GM19351 (cell line): Measurements from ENCODE around the gene SLC34A1.
A peak's percentile ranks its signal among the peaks of the same experiment; 100 is the strongest.
"Not testable (repeated sequence)": the region's sequence is repeated elsewhere in the genome, so short reads cannot be mapped to it uniquely, and the experiment has no call there.

Experiments
- ATAC-seq: cut with Tn5 transposase; IDR thresholded peaks from one replicate; pipeline ENCODE4 v1.9.1; 2021; ENCODE audit warnings: mild to moderate bottlenecking, moderate library complexity; ENCODE audit not compliant: unreplicated experiment

The SLC34A1 gene

DNA sequence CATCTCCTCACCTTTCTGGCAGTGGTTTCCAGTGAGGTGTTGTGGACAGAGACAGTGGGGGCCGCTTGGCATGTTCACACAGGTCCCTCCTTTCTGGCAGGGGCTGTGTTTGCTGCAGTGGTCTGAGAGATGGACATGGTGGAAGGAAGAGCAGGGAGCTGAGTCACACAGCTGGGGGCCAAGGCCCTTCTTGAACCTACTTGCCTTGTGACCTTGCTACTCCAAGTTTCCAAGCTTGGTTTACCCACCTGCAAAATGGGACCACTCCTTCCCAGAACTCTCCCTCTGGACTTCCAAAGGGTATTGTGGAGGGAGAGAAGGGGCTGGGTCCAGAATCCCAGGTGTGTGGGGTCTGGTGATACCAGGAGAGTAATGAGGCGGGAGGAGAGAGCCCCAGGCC lies 21.1 kb downstream of the SLC34A1 start:
- ATAC-seq, result no peak

DNA sequence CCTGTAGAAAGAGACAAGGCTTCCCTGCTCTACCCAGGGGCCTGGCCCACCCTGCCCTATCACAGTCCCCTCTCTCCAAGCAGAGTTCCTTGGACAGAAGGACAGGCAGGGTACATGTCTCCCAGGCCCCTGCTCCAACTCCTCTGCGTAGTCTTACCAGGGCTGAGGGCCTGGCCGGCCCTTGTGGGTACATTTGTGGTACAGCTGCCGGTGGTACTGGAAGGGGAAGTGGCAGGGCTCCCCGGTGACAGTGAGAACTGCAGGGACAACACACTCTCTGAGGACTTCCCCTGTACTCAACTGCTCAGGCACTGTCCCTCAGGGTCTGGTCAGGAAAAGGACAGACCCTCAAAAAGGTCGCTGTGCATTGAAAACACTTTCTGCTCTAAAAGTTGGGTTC lies 21.6 kb downstream of the SLC34A1 start:
- no peak for ATAC-seq

DNA sequence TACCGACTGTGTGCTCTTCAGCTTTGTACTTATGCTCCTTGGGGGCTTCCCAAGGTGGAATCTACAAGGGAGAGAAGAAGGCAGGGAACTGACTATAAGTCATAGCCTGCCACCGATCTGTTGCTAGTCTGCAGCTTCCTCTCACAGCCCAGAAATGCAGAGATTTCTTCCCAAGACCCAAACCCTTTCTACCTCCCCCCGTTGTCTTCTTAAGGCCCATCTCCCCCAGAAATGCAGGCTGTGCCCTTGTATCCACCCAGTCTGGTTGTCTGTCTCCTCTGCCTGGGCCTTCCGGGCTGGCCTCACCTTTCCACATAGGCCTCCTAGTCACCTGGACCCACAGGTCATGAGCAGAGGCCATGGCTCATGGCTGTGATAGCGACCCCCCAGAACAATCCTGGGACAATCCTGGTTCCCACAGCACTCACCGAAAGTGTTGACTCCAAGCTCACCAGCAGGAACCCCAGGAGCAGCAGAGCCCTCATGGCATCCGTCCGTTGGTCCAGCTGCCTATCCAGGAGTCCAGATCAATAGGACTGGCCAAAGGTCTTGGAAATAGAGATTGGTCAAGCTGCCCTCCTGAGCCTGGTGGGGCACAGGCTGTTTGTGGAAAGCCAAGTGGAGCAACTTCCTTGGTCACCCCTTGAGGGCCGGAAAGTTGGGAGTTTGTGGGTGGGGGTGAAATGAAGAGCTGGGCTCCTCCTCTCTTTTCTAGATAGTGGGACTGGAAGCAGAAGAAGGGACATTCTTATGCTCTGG lies 25.0 kb downstream of the SLC34A1 start, which contains the start of gene F12:
Gene F12 (minus strand): TSS at position 522 of the 759 bp plus-strand sequence. CDS start 37 bp downstream, at position 485.
- ATAC-seq, result no peak

DNA sequence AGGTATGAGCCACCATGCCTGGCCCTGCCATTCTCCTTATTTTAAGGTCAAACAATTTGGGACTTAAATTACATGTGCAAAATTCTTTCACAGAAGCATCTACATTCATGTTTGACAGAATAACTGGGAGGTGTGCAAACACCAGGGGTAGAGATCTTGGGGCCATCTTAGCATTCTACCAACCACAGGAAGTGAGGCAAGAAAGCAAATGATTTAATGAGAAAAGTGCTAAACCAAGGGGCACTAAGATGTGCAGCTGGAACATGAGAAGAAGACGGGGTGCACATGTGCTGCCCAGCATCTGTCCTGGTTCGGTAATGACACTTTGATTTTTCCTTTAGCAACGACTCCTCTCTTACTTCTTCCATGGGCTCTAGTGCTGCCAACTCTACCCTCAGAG lies 26.3 kb downstream of the SLC34A1 start:
- no peak for ATAC-seq

DNA sequence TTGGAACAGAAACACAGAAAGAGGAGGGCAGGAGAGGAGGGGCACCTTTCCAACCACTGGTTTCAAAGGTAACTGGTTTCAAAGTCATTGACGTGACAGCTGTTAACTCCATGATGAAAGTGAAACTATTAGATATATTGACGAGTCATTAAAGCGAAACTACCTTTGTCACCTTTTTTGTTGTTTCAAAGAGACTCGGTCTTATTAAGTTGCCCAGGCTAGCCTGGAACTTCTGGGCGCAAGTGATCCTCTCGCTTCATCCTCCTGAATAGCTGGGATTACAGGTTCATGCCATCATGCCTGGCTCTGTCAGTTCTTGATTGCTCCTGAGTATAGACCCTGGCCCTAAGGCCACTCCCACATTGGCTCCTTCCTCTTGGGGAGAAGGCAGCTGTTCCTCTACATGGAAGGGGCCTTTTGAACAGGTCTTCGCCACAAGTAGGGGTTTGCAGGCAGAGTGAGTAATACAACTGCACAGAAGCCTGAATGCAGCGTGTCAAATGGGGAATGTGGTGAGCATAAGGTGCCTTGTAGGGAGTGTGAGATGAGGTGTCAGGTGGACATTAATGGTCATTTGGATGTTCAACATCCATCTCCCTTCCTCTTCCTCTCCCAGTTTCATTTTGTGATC lies 28.5 kb downstream of the SLC34A1 start:
- ATAC-seq, result peak; percentile 86

DNA sequence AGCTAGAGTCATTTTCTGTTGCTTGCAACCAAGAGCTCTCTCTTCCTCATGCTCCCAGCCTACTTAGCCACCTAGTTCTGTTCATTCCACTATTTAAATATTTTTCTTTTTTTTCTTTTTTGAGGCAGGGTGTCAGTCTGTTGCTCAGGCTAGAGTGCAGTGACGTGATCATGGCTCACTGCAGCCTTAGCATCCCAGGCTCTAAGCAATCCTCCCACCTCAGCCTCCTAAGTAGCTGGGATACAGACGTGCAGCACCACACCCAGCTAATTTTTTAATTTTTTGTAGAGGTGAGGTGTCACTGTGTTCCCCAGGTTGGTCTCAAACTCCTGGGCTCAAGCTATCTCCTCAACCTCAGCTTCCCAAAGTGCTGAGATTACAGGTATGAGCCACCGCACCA lies 30.2 kb downstream of the SLC34A1 start:
- no peak for ATAC-seq

DNA sequence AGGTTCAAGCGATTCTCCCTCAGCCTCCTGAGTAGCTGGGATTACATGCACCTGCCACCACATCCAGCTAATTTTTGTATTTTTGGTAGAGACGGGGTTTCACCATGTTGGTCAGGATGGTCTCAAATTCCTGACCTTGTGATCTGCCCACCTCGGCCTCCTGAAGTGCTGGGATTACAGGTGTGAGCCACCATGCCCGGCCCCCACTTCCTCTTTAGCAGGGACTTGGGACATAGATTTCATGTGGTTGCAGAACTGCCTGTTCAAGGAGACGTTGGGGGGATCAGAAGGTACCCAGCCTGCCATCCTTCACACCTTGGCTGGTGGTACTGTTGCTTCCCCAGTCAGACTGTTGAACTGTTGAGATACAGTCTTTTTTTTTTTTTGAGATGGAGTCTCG lies 32.8 kb downstream of the SLC34A1 start:
- not testable (repeated sequence) for ATAC-seq

DNA sequence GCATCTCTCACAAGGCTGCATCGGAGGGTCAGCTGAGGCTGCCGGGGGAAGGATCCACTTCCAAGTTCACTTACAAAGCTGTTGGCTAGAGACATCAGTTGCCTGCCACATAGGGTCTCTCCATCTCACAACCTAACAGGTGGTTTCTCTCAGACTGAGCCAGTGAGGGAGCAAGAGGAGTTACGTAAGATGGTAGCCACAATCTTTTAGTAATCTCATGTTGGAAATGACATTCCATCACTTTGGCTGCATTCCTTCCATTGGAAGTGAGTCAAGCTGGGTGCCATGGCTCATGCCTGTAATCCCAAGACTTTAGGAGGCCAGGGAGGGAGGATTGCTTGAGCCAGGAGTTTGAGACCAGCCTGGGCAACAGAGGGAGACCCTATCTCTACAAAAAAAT lies 34.8 kb downstream of the SLC34A1 start:
- ATAC-seq, result no peak

DNA sequence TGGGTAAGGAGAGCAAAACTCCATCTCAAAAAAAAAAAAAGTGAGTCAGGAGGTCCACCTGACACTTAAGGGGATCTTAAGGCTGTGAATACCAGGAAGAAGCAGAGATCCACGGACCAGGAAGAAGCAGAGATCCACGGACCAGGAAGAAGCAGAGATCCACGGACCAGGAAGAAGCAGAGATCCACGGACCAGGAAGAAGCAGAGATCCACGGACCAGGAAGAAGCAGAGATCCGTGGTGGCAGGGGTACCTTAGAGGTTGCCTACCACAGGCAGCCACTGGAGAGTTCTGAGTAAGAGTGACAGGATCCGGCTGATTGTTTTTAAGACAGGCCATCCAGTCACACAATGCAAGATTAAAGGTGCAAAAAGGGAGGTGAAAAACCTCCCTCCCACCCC lies 36.2 kb downstream of the SLC34A1 start:
- not testable (repeated sequence) for ATAC-seq

DNA sequence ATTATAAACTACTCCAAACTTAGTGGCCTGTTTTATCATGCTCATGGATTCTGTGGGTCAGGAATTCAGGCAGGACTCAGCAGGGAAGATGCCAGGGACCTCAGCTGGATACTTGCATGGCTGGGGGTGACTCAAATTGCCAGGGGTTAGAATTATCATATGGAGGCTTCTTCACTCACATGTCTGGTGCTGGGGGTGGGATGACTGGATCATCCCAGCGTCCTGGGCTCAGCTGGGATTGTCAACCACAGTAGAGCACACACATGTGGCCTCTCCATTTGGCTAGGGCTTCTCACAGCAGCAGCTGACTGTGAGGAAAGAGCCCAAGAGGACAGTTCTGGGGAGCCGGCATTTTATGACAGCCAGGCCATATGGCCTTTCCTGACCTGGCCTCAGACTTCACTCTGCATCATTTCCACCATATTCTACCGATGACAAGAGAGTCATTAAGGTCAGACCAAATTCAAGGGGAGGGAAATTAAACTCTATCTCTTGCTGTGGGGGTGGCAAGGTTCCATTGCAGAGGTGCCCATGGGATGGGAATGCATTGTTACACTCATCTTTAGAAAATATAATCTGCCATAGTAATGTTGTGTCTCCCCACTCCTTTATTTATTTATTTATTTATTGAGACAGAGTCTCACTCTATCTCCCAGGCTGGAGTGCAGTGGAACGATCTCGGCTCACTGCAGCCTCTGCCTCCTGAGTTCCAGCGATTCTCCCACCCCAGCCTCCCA lies 37.0 kb downstream of the SLC34A1 start:
- ATAC-seq, result no peak

DNA sequence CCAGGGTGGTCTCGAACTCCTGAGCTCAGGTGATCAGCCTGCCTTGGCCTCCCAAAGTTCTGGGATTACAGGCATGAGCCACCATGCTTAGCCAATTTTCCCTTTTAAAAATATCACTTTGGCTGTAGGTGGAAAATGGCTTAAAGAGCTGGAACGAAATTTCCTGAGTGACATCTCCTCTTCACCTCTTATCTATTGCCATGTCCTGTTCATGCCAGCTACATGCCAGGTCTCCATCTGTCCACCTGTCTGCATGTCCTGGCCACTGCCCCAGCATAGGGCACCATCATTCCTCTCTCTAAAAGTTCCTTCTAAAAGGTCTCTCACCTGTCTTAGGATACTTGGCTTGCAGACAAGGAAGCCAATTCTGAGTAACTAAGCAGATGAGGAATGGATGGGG lies 39.4 kb downstream of the SLC34A1 start:
- ATAC-seq, result no peak

DNA sequence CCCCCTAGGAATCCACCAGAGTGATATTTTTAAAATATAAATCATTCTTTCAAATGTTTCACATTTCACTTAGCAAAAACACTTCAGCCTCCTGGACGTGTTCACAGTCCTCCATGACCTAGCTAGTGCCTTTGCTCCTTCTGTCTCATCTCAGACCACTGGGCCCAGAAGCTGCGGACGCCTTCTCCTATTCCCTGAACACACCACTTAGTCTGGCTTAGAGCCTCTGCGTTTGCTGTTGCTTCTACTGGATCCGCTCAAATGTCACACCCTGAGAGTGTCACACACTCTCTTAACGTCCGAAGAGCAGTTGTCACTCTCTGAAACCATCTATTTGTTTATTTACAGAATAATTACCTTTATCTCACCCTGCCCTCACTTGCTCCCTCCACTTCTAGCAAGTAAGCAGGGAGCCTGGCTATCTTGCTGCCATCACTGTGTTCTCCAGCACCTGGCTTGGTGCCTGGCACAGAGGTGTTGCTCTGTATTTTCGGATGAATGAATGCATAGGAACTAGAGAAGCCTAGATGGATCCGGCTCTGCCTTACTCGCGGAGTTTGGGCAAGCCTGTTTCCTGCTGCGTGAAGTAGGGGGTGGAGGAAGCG lies 41.1 kb downstream of the SLC34A1 start:
- no peak for ATAC-seq

DNA sequence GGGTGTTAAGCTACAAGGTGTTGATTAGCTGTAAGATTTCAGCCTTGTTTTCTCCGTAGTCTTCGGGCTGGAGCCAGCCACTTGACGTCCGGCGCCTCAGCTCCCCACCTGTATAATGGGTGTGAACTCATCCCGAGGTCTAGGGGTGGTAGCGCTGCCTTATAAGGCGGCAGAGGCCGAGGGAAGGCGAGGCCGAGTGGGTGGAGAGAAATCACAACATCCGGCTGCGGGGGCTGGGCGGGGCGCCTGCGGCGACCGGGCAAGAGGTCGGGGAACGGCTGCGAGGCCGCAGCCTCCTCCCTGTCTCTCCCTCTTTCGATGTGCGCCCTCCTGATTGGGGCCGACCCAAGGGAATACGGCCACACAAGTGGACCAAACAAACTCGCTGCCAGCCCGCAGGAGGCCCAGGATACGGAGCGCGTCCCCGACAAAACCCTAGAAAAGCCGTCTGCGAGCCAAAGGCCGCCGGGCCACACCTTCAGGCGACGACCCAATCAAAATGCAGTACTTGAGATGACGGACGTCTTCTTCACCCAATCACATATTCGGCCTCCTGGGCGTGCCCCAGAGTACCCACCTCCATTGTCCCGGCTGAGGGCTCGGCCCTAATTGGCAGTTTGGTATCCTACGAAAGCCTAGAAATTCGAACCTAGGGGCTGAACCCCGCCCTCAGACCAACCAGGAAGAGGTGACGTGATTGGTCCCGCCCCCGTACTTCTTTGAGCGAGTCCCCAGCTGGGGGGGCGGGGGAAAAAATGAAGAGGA lies 41.7 kb downstream of the SLC34A1 start:
- peak; percentile 72 for ATAC-seq

DNA sequence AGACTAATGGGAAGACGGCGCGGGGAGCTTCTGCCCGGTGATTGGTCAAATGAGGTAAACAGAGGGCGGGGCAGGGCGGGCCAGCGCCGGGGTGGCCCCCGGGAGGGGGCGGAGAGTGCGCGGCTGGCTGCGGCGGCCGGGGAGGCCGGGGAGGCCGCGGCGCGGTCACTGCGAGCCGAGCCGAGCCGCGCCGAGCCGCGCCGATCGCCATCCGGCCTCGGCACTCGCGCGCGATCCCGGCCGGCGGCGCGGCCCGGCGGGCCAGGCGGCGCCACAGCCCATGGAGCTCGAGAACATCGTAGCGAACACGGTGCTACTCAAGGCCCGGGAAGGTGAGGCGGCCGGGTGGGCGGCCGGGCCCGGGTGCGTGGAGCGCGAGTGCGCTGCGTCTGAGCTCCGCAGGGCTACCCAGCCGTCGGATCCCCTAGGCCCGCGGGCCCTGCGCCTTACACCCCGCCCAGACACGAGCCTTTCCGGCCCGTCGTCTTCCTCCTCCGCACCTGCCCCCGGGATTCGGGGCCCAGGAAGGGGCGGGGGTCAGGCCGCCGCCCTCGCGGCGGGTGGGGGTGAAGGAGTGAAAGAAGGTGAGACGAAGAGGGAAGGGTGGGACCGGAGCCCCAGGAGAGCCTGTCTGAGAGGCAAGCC lies 42.5 kb downstream of the SLC34A1 start, which contains the start of gene GRK6:
Gene GRK6 (plus strand): TSS at position 111 of the 645 bp plus-strand sequence. CDS start 170 bp downstream, at position 281.
- peak; percentile 2 for ATAC-seq

DNA sequence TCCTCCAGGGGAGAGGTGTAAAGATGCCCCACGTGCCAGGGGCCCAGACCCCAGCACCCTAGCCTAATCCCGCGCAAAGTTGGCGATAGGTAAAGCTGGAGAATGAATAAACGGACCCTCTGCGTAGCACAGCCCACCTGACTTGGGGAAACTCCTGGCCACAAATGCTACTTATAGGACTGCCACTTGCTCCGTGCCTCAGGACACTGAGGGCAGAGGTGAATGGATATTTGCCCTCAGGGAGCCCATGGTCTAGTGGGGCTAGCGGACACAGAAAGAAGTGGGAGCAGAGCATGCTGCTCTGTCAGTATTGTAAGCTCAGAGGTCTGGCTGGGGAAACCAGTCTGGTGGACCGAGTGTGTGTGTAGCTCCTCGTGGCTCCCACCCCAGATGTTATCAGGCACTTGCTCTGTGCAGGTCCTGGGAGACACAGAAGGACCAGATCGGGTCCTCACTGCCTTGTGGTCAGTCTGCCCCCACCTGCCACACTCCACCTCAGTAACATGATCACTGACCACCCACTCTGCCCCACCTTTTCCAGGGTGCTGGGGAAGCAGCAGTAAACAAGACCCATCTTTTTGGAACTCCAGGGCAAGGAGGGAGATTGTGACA lies 43.1 kb downstream of the SLC34A1 start:
- ATAC-seq, result no peak

DNA sequence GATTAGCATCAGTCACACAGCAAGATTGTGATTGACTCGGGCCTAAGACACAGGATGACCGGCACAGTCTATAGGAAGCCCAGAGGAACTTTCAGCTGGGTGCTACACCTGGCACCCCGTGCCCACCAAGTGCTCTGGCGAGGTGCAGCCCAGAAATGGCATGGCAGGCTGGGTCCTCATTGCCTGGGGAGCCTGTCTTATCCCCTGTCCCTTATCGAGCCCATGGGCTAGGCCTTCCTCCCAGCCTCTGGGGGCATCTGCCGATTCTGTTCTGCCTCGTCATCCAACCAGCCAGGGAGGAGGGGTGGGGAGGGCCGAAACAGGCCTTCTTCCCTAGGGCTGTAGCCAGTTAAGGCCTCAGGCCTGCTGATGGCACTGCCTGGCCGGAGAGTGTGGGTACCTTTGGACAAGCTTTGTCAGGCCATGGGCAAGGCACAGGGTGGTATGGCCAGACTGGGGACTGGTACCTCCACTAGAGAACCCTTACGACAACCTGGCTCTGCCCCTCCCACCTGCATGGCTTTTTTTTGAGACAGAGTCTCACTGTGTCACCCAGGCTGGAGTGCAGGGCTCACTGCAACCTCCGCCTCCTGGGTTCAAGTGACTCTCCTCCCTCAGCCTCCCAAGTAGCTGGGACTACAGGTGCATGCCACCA lies 43.8 kb downstream of the SLC34A1 start:
- no peak for ATAC-seq

DNA sequence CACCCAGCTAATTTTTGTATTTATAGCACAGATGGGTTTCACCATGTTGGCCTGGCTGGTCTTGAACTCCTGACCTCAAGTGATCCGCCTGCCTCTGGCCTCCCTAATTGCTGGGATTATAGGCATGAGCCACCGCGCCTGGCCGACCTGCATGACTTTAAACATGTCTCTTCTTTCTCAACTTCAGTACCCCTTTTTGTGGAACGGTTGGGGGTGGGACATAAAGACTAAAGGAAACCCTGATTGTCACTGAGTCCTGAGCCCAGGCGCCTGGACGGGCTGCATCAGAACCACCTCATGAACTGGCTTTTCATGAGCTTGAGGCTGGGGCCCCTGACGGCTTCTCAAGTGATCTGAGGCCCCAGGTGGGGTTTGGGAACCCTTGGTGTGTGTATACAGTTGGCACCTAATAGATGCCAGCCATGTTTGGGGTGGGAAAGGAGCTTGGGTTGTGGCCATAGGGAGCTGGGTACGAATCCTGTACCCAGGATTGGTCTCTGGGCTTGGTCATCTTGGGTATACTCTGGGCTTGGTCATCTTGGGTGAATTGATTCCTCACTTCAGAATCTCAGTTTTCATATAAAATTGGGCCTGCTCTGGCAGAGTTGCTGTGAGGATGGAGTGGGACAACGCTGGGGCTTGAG lies 44.5 kb downstream of the SLC34A1 start:
- no peak for ATAC-seq

DNA sequence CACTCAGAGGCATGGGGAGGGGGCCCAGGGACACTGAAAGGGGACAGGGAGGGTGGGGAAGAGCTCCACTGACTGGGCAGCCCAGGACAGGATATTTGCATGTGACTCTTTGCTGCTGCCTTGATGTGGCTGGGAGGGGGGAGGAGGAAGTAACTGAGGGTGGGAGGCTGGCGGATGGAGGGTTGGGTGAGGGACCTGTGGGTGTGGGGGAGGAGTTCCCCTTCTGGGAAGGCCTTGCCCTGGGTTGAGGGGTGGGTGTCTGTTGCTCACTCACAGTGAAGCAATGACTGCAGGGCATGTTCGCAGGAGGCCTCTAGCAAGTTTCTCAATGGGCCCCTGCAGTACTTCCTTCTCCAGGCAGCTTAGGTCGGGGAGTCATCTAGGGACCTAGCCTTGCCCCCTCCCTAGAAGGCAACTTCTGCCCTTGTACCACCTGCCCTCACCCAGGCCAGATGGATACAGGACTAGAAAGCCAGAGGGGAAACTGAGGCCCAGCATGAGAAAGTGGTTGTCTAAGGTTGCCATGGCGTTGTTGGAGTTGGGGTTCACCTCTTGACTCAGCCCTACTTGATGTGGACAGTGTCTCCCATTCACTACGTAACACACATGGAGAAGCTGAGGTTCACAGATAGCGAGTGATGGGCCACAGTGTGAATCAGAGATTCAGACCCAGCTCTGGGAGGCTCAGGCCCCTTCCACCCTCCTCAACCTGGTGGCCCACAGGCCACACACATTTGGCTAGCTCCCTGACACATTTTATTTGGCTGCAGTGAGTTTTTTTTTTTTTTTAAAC lies 45.2 kb downstream of the SLC34A1 start:
- no peak for ATAC-seq
